BE2C (cell line): ENCODE results near the gene CTXN3.

Source experiments
- DNase-seq: peaks from one replicate; pipeline ENCODE4 v3.0.0-alpha.2; 2020
- H3K27me3 ChIP-seq: fragments of 250-450 bp; sonication (Bioruptor Pico); 2 replicates; pipeline ENCODE4 v1.5.1; 2020; ENCODE audit warnings: mild to moderate bottlenecking
- H3K36me3 ChIP-seq: fragments of 250-450 bp; sonication (Bioruptor Pico); 2 replicates; pipeline ENCODE4 v1.5.1; 2020; ENCODE audit warnings: mild to moderate bottlenecking
- H3K4me1 ChIP-seq: fragments of 250-450 bp; sonication (Bioruptor Pico); 2 replicates; pipeline ENCODE4 v1.5.1; 2020
- H3K4me3 ChIP-seq: 2 replicates; pipeline ENCODE4 v1.5.1; 2011; ENCODE audit warnings: low read depth, low read length
- H3K9me3 ChIP-seq: fragments of 250-450 bp; sonication (Bioruptor Pico); 2 replicates; pipeline ENCODE4 v1.5.1; 2020
- CTCF ChIP-seq: IDR thresholded peaks from 2 replicates; pipeline ENCODE4 v1.5.1; 2012; ENCODE audit warnings: mild to moderate bottlenecking, low read depth, low read length

CTXN3 gene

GRCh38 chr5:127643607-127644006 is 5.3 kb upstream of the CTXN3 start:
- Histone ChIP-seq H3K4me3 (no peak overlapping the region), H3K4me1 (no peaks in the 10 kb centered on the region), H3K27me3 (peaks cover 17% of the 10 kb centered on the region), H3K9me3 (no peaks in the 10 kb centered on the region), H3K36me3 (no peaks in the 10 kb centered on the region)
- no peak for TF ChIP-seq CTCF
- no peak for DNase-seq

- TF ChIP-seq CTCF, result no peak
- no peaks in the 10 kb centered on the region for H3K36me3 ChIP-seq
- H3K4me1 ChIP-seq, result no peaks in the 10 kb centered on the region
- H3K9me3 ChIP-seq, result no peaks in the 10 kb centered on the region
- peaks cover 26% of the 10 kb centered on the region for H3K27me3 ChIP-seq
- DNase-seq, result no peak
- H3K4me3 ChIP-seq, result no peak overlapping the region
These were observed 3.6 kb upstream of the CTXN3 start for GRCh38 chr5:127645300-127645726.

GRCh38 chr5:127647361-127647958 is 1.4 kb upstream of the CTXN3 start:
- Histone ChIP-seq H3K4me3 (no peak overlapping the region), H3K4me1 (no peaks in the 10 kb centered on the region), H3K9me3 (no peaks in the 10 kb centered on the region), H3K36me3 (no peaks in the 10 kb centered on the region), H3K27me3 (peaks cover 30% of the 10 kb centered on the region)
- no peak for TF ChIP-seq CTCF
- no peak for DNase-seq

GRCh38 chr5:127650022-127650421 is 1.1 kb downstream of the CTXN3 start:
- no peaks in the 10 kb centered on the region for H3K36me3 ChIP-seq
- H3K9me3 ChIP-seq, result no peaks in the 10 kb centered on the region
- DNase-seq, result no peak
- peaks cover 27% of the 10 kb centered on the region for H3K27me3 ChIP-seq
- H3K4me3 ChIP-seq, result no peak overlapping the region
- no peak for TF ChIP-seq CTCF
- H3K4me1 ChIP-seq, result no peaks in the 10 kb centered on the region

GRCh38 chr5:127650649-127651048 is 1.8 kb downstream of the CTXN3 start:
- H3K4me1 ChIP-seq, result no peaks in the 10 kb centered on the region
- no peaks in the 10 kb centered on the region for H3K9me3 ChIP-seq
- H3K36me3 ChIP-seq, result no peaks in the 10 kb centered on the region
- DNase-seq, result no peak
- peaks cover 32% of the 10 kb centered on the region for H3K27me3 ChIP-seq
- H3K4me3 ChIP-seq, result no peak overlapping the region
- no peak for TF ChIP-seq CTCF

- TF ChIP-seq CTCF, result no peak
- DNase-seq, result no peak
- peaks cover 40% of the 10 kb centered on the region for H3K27me3 ChIP-seq
- no peaks in the 10 kb centered on the region for H3K9me3 ChIP-seq
- no peaks in the 10 kb centered on the region for H3K36me3 ChIP-seq
- no peaks in the 10 kb centered on the region for H3K4me1 ChIP-seq
- no peak overlapping the region for H3K4me3 ChIP-seq
These were observed 4.2 kb downstream of the CTXN3 start for GRCh38 chr5:127652952-127653611.
